ENCODE measurements around the gene SYS1. TPM values are rescaled to one million over a fixed set of nuclear protein-coding genes. Genes with fewer than 3 reads are reported as not detected.

Gene SYS1
- polyA plus RNA-seq, 1 of the 3 experiments (the other 2 are of a cell fraction) = 26.5 TPM

DNA sequence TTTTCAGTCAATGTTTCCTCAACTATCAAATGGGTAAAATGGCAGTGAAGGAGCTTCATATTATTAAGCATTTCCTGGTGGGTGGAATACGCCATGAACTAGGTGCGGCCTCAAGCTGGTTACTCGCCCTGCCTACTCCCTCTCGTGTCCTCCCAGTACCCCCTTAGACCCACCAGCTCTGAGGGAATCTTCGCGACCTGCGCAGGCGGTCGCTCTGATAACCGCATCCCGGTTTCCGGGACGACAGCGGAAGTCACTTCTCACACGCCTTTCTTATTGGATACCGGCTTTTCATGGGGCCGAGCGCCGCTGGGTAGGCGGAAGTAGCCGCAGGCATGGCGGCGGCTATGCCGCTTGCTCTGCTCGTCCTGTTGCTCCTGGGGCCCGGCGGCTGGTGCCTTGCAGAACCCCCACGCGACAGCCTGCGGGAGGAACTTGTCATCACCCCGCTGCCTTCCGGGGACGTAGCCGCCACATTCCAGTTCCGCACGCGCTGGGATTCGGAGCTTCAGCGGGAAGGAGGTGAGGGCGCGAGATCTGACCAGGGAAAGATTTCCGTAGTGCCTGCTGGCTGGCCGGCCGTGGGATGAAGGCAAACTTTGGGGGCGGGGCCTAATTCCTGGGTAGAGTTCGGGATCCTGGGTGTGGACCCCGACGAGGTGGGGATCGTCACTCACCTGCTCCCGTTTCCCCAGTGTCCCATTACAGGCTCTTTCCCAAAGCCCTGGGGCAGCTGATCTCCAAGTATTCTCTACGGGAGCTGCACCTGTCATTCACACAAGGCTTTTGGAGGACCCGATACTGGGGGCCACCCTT lies 53.1 kb downstream of the SYS1 start, which contains the start of gene PIGT:
TSS of gene PIGT (plus strand) at position 320 of the 816 bp plus-strand sequence. CDS start at position 336, 16 bp downstream.
- TF ChIP-seq GABPA (IDR thresholded peaks at IDR 0.05; ENCODE audit: low read depth) (peak; percentile 96), REST (IDR thresholded peaks at IDR 0.05; ENCODE audit: low read depth, low read length) (no peak), MAX (IDR thresholded peaks at IDR 0.05; ENCODE audit: low read depth) (peak; percentile 68; the same call in 1 of the 2 replicates), CHD2 (IDR thresholded peaks at IDR 0.05; ENCODE audit: low read length, partially characterized antibody) (peak; percentile 82), SMC3 (IDR thresholded peaks at IDR 0.05; ENCODE audit: low read depth, low read length) (peak; percentile 14; the same call in 1 of the 2 replicates), MXI1 (IDR thresholded peaks at IDR 0.05; ENCODE audit: low read depth, low read length) (peak; percentile 81), IRF3 (IDR thresholded peaks at IDR 0.05; ENCODE audit: low read depth, low read length) (peak; percentile 45; the same call in 1 of the 2 replicates), FOXM1 (IDR thresholded peaks at IDR 0.05; ENCODE audit: low read depth) (no peak), TEAD4 (IDR thresholded peaks at IDR 0.05; ENCODE audit: borderline replicate concordance, insufficient read depth) (no peak), POLR2AphosphoS5 (IDR thresholded peaks at IDR 0.05; ENCODE audit: low read depth, low read length) (peak; percentile 96), YY1 (IDR thresholded peaks at IDR 0.05; ENCODE audit: low read depth) (peak; percentile 95), RCOR1 (IDR thresholded peaks at IDR 0.05; ENCODE audit: low read length) (no peak), TAF1 (IDR thresholded peaks at IDR 0.05; ENCODE audit: borderline replicate concordance, low read depth, low read length) (peak; percentile 64), NRF1 (IDR thresholded peaks at IDR 0.05; ENCODE audit: low read depth, low read length) (peak; percentile 81), ELF1 (IDR thresholded peaks at IDR 0.05) (peak; percentile 97), JUND (IDR thresholded peaks at IDR 0.05) (no peak), RFX5 (IDR thresholded peaks at IDR 0.05; ENCODE audit: low read length) (0 out of 2 replicates have a peak, but pooled peaks have one; percentile 15), FOXJ3 (CRISPR knock-in tag; IDR thresholded peaks at IDR 0.05) (no peak), RAD21 (IDR thresholded peaks at IDR 0.05; ENCODE audit: low read length) (no peak)
- TF ChIP-seq, protein P1, sequence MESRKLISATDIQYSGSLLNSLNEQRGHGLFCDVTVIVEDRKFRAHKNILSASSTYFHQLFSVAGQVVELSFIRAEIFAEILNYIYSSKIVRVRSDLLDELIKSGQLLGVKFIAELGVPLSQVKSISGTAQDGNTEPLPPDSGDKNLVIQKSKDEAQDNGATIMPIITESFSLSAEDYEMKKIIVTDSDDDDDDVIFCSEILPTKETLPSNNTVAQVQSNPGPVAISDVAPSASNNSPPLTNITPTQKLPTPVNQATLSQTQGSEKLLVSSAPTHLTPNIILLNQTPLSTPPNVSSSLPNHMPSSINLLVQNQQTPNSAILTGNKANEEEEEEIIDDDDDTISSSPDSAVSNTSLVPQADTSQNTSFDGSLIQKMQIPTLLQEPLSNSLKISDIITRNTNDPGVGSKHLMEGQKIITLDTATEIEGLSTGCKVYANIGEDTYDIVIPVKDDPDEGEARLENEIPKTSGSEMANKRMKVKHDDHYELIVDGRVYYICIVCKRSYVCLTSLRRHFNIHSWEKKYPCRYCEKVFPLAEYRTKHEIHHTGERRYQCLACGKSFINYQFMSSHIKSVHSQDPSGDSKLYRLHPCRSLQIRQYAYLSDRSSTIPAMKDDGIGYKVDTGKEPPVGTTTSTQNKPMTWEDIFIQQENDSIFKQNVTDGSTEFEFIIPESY (IDR thresholded peaks at IDR 0.05; ENCODE audit: borderline replicate concordance, low read depth) = 0 out of 2 replicates have a peak, but pooled peaks have one; percentile 60
- TF ChIP-seq, protein P2, sequence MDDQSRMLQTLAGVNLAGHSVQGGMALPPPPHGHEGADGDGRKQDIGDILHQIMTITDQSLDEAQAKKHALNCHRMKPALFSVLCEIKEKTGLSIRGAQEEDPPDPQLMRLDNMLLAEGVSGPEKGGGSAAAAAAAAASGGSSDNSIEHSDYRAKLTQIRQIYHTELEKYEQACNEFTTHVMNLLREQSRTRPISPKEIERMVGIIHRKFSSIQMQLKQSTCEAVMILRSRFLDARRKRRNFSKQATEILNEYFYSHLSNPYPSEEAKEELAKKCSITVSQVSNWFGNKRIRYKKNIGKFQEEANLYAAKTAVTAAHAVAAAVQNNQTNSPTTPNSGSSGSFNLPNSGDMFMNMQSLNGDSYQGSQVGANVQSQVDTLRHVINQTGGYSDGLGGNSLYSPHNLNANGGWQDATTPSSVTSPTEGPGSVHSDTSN (IDR thresholded peaks at IDR 0.05) = no peak
- H4K20me1 ChIP-seq (ENCODE audit: insufficient read depth) = no peaks in the 10 kb centered on the region
- no peaks in the 10 kb centered on the region for H3K9me3 ChIP-seq
- H3K27ac ChIP-seq (ENCODE audit: low read depth in 2 of 2, low read length in 1 of 2) = peak within 1 kb of the TSS; percentile 52 to 81; a peak in 3 of 4 replicates
- H3F3A ChIP-seq (replicated peaks; ENCODE audit: insufficient read depth) = peaks cover 3% of the 10 kb centered on the region
- H3K79me2 ChIP-seq (ENCODE audit: insufficient read depth) = peaks cover 24% of the 10 kb centered on the region
- CTCF ChIA-PET = interaction anchor here (0.9 to 3.7 kb wide), 9 partner anchors 9 to 355 kb away, joined by 3 to 22 read pairs (median 4); no protein-coding TSS in a partner anchor
- WGBS (ENCODE audit: low lambda C conversion rate) = under 1% methylated on average over 24 of the region's 52 CpGs
- peaks cover 10 to 31% of the 10 kb centered on the region in 2 experiments for H3K36me3 ChIP-seq (replicated peaks in 1 of 2; ENCODE audit: control insufficient read depth in 1 of 2, insufficient read depth in 2 of 2, low read length in 1 of 2)
- H3K27me3 ChIP-seq (ENCODE audit: insufficient read depth) = no peaks in the 10 kb centered on the region
- H3K9me2 ChIP-seq = no peaks in the 10 kb centered on the region
- peak within 1 kb of the TSS; percentile 74 to 100 for H3K4me3 ChIP-seq (ENCODE audit: low read depth in 2 of 2, low read length in 1 of 2)
- peaks cover 6 to 7% of the 10 kb centered on the region in 2 experiments for H3K4me1 ChIP-seq (ENCODE audit: control insufficient read depth in 1 of 2, insufficient read depth in 2 of 2, low read depth in 1 of 2, low read length in 1 of 2)
- H3K9ac ChIP-seq = peak within 1 kb of the TSS; percentile 90
- H3K4me2 ChIP-seq = peak within 1 kb of the TSS; percentile 84
- peak within 1 kb of the TSS; percentile 96 for H2AFZ ChIP-seq (ENCODE audit: low read depth)
- DNase-seq = peak; percentile 91
- POLR2A ChIA-PET = interaction anchor here (0.7 to 1.9 kb wide), 7 partner anchors 8 to 445 kb away, joined by 3 to 7 read pairs (median 4); partner anchors contain the start of gene SYS1
